ENCODE results near the gene UFC1.

DNA sequence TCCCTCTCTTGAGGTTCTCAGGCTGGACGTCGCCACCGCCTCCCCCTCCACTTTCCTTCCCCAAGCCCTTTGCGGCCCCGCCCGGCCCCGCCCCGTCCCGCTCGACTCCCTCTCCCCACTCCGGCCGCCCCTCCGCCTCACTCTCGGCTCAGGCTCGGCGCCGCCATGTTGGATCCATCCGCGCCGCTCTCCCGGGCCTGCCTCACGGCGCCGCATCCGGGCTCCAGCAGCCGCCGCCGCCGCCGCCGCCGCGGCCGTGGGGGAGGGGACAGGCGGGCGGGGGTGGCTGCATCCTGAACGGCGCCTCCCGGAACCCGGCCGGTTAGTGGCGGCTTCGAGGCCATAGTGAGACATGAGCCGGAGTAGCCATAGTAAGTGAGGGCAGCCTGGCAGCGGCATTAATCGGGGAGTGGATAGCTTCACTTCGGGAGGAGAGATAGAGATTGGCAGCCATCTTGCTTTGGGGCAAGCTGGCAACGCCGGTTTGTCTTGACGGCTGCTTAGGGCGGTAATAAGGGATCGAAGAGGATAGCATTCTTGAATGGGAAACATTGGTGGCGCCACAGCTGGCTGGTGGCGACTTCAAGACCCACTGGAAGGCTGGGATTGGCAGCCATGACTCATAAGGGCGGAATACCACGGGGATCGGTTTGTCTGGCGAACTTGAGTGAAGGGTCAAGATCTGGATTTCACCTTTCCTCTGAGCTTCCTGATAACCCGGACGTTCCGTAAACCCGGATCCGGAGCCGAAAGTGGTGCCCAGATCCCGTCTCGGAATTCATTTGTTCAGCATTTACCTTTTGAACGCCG lies 21.2 kb upstream of the UFC1 start, which contains the start of gene DEDD:
- TF ChIP-seq, protein P1, sequence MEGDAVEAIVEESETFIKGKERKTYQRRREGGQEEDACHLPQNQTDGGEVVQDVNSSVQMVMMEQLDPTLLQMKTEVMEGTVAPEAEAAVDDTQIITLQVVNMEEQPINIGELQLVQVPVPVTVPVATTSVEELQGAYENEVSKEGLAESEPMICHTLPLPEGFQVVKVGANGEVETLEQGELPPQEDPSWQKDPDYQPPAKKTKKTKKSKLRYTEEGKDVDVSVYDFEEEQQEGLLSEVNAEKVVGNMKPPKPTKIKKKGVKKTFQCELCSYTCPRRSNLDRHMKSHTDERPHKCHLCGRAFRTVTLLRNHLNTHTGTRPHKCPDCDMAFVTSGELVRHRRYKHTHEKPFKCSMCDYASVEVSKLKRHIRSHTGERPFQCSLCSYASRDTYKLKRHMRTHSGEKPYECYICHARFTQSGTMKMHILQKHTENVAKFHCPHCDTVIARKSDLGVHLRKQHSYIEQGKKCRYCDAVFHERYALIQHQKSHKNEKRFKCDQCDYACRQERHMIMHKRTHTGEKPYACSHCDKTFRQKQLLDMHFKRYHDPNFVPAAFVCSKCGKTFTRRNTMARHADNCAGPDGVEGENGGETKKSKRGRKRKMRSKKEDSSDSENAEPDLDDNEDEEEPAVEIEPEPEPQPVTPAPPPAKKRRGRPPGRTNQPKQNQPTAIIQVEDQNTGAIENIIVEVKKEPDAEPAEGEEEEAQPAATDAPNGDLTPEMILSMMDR (IDR thresholded peaks at IDR 0.05): no peak
- TF ChIP-seq POLR2A (IDR thresholded peaks at IDR 0.05) (peak; percentile 45), EP300 (IDR thresholded peaks at IDR 0.05) (peak; percentile 32)
